Measurements from ENCODE around the gene TOR2A.
A peak's percentile ranks its signal among the peaks of the same experiment; 100 is the strongest.

Gene TOR2A

GRCh38 chr9:127698985-127699670, 36.0 kb downstream of the TOR2A start:
- peak; percentile 91 for DNase-seq (ENCODE audit: low spot score)

- DNase-seq (ENCODE audit: low spot score): no peak
These were observed 36.7 kb downstream of the TOR2A start for GRCh38 chr9:127698386-127698785.

- no peak for DNase-seq (ENCODE audit: low spot score)
These were observed 37.5 kb downstream of the TOR2A start for GRCh38 chr9:127697575-127697974.

GRCh38 chr9:127694890-127695720, 40.0 kb downstream of the TOR2A start:
- no peak for DNase-seq (ENCODE audit: low spot score)

- no peak for DNase-seq (ENCODE audit: low spot score)
These were observed 41.4 kb downstream of the TOR2A start for GRCh38 chr9:127693697-127694096.

- DNase-seq (ENCODE audit: low spot score): no peak
These were observed 42.0 kb downstream of the TOR2A start for GRCh38 chr9:127693143-127693542.

- no peak for DNase-seq (ENCODE audit: low spot score)
These were observed 43.0 kb downstream of the TOR2A start for GRCh38 chr9:127692071-127692470.

- DNase-seq (ENCODE audit: low spot score): no peak
These were observed 44.4 kb downstream of the TOR2A start for GRCh38 chr9:127690735-127691134.

- no peak for DNase-seq (ENCODE audit: low spot score)
These were observed 45.6 kb downstream of the TOR2A start for GRCh38 chr9:127689329-127690000.

- no peak for DNase-seq (ENCODE audit: low spot score)
These were observed 48.4 kb downstream of the TOR2A start for GRCh38 chr9:127686461-127687393.

GRCh38 chr9:127684576-127684975, 50.5 kb downstream of the TOR2A start:
- DNase-seq (ENCODE audit: low spot score): no peak

- DNase-seq (ENCODE audit: low spot score): no peak
These were observed 51.4 kb downstream of the TOR2A start for GRCh38 chr9:127683723-127684122.

GRCh38 chr9:127682351-127683136, 52.5 kb downstream of the TOR2A start:
- DNase-seq (ENCODE audit: low spot score): no peak
